K562 (cell line): ENCODE measurements around the gene U2AF1L4. TPM values are rescaled to one million over a fixed set of nuclear protein-coding genes. Genes with fewer than 3 reads are reported as not detected.
A peak's percentile ranks its signal among the peaks of the same experiment; 100 is the strongest.

ENCODE experiments used
- BHLHE40 ChIP-seq: IDR thresholded peaks from 2 replicates; pipeline ENCODE4 v1.6.1; 2011; ENCODE audit warnings: low read length, improper control_type of control experiment
- EGR1 ChIP-seq: fragments of 450-650 bp; conservative IDR thresholded peaks from 2 replicates; pipeline ENCODE4 v1.6.1; 2017; ENCODE audit warnings: mild to moderate bottlenecking
- EP400 ChIP-seq: fragments of 450-650 bp; IDR thresholded peaks from 2 replicates; pipeline ENCODE4 v1.6.1; 2017; ENCODE audit warnings: antibody characterized with exemption, mild to moderate bottlenecking, moderate library complexity
- GABPA ChIP-seq: fragments of 200-800 bp; sonication (Bioruptor generic); conservative IDR thresholded peaks from 2 replicates; pipeline ENCODE4 v1.6.1; 2016; ENCODE audit warnings: low read depth, missing genetic modification characterization, missing compliant biosample characterization
- HDAC3 ChIP-seq: fragments of 450-650 bp; IDR thresholded peaks from 2 replicates; pipeline ENCODE4 v1.6.1; 2018; ENCODE audit warnings: borderline replicate concordance, mild to moderate bottlenecking, moderate library complexity; ENCODE audit not compliant: partially characterized antibody
- MYBL2 ChIP-seq, 2 experiments: fragments of 450-650 bp in 1 of 2; sonication (generic) in 1 of 2; formaldehyde crosslinking in 1 of 2; IDR thresholded peaks; 2 replicates each; pipeline versions ENCODE4 v1.6.1 to v1.8.1; 2017 to 2022; ENCODE audit warnings: borderline replicate concordance in 1 of 2, inconsistent platforms in 1 of 2, low read depth in 1 of 2, mild to moderate bottlenecking in 1 of 2, missing genetic modification reagents in 1 of 2, moderate library complexity in 1 of 2
- NBN ChIP-seq: fragments of 450-650 bp; IDR thresholded peaks from 2 replicates; pipeline ENCODE4 v1.6.1; 2016; ENCODE audit warnings: low read depth, mild to moderate bottlenecking
- NFIC ChIP-seq: fragments of 450-650 bp; IDR thresholded peaks from 2 replicates; pipeline ENCODE4 v1.6.1; 2017; ENCODE audit warnings: mild to moderate bottlenecking, inconsistent platforms
- NFXL1 ChIP-seq: fragments of 450-650 bp; formaldehyde crosslinking; IDR thresholded peaks from 2 replicates; pipeline ENCODE4 v1.4.0; 2021; ENCODE audit warnings: mild to moderate bottlenecking
- NR2C2 ChIP-seq, 2 experiments: fragments of 200-800 bp in 1 of 2; sonication (Bioruptor generic) in 1 of 2; sonication (generic) in 1 of 2; formaldehyde crosslinking in 1 of 2; IDR thresholded peaks; 2 replicates each; pipeline versions ENCODE4 v1.6.1 to v1.8.0; 2016 to 2022; ENCODE audit warnings: mild to moderate bottlenecking in 1 of 2, missing compliant biosample characterization in 1 of 2, missing genetic modification characterization in 1 of 2, missing genetic modification reagents in 1 of 2
- PHF20 ChIP-seq: fragments of 450-650 bp; IDR thresholded peaks from 2 replicates; pipeline ENCODE4 v1.6.1; 2018; ENCODE audit not compliant: partially characterized antibody
- POLR2A ChIP-seq: fragments of 450-650 bp; conservative IDR thresholded peaks from 2 replicates; pipeline ENCODE4 v1.6.1; 2016
- TAF1 ChIP-seq: IDR thresholded peaks from 2 replicates; pipeline ENCODE4 v1.6.1; 2011; ENCODE audit warnings: mild to moderate bottlenecking, low read length, moderate library complexity; ENCODE audit not compliant: insufficient read depth, control insufficient read depth, severe bottlenecking; ENCODE audit errors: extremely low read depth
- ZNF143 ChIP-seq: sonication (generic); formaldehyde crosslinking; IDR thresholded peaks from 2 replicates; pipeline ENCODE4 v1.9.0; 2022; ENCODE audit warnings: mild to moderate bottlenecking, missing genetic modification reagents
- polyA plus RNA-seq, 8 experiments: library from polyadenylated mRNA; depleted of rRNA in 4 of 8; stranded (reverse) in 5 of 8; unstranded in 3 of 8; fragments of >200 nt; fragmentation: Nextera tagmentation in 2 of 8; fragmentation: Illumina TruSeq in 1 of 8; extraction: Ambion mirVana in 2 of 8; extraction: Trizol in 1 of 8; gene quantifications; 2 replicates each; pipeline versions ENCODE4 v1.2.1 to v1.2.3, GENCODE V29; 2011 to 2014; ENCODE audit warnings: inconsistent platforms in 1 of 8, missing spikeins in 1 of 8
- total RNA-seq, 7 experiments: library from RNA; depleted of rRNA in 6 of 7; stranded (reverse); fragments of >200 nt in 6 of 7; fragmentation: Illumina TruSeq in 2 of 7; extraction: Trizol in 2 of 7; gene quantifications; 2 replicates each; pipeline versions ENCODE4 v1.2.1 to v1.2.3, GENCODE V29; 2011 to 2021; ENCODE audit warnings: low replicate concordance in 1 of 7
- TF ChIP-seq, protein P1 (sequence below): sonication (generic); formaldehyde crosslinking; IDR thresholded peaks from 2 replicates; pipeline ENCODE4 v1.8.0; 2022; ENCODE audit warnings: mild to moderate bottlenecking, missing genetic modification reagents
- TF ChIP-seq, protein P2 (sequence below): fragments of 250-450 bp; sonication (Bioruptor Pico); IDR thresholded peaks from 2 replicates; pipeline ENCODE4 v1.5.0; 2021
- TF ChIP-seq, protein P3 (sequence below): sonication (generic); formaldehyde crosslinking; IDR thresholded peaks from 2 replicates; pipeline ENCODE4 v1.8.1; 2023; ENCODE audit warnings: mild to moderate bottlenecking, missing genetic modification reagents, moderate library complexity
- TF ChIP-seq, protein P4 (sequence below): sonication (generic); formaldehyde crosslinking; IDR thresholded peaks from 2 replicates; pipeline ENCODE4 v1.8.1; 2023; ENCODE audit warnings: mild to moderate bottlenecking, missing genetic modification reagents
- TF ChIP-seq, protein P5 (sequence below): fragments of 450-650 bp; IDR thresholded peaks from 2 replicates; pipeline ENCODE4 v1.6.1; 2016; ENCODE audit warnings: missing biosample characterization, missing genetic modification characterization
- TF ChIP-seq, protein P6 (sequence below), 2 experiments: fragments of 250-450 bp in 1 of 2; fragments of 450-650 bp in 1 of 2; sonication (Bioruptor Pico) in 1 of 2; IDR thresholded peaks; 2 replicates each; pipeline versions ENCODE4 v1.6.1 to v1.8.0; 2016 to 2021; ENCODE audit warnings: mild to moderate bottlenecking in 2 of 2, moderate library complexity in 2 of 2, missing compliant biosample characterization in 1 of 2, missing genetic modification characterization in 1 of 2

Gene U2AF1L4
- total and polyA plus RNA-seq, 9 of the 15 experiments (the other 6 are each of a cell fraction or from before 2014, with no cell fraction given), result 8.4 to 19.5 (median 12.6) TPM

DNA sequence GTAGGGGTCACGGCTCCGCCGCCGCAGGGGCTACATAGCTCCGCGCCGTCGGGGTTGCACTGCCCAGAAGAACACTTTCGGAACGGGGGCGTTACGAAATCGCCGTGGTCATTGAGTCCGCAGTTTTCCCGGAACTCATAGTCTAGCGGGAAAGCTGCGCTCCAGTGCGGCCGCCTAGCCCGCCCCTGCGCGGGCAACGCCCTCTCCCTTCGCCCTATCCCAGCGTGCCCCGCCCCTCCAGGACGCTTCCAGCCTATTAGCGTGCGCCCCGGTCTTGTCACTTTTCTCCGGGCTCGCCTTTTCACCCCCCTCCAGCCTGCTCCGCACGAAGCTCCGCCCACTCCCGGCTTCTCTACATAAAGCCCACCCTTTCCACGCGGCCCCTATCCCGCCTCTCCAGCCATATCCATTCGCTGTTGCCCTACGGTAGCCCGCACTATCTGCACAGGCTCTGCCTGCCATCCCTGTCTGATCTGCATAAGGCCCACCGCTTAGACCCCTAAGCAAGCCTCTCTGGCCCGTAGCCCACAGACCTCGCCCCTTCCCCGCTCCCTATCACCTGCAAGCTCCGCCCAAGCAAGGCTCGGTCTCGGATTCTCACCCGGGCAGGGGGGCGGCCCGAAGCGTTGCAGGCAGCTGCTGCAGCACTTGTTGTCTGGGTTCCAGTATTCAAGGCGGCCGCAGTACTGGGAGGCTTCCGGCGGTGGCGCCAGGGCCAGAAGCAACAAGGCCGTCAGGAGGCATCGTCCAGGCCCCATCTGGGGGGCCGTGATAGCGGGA is 4.6 kb downstream of the U2AF1L4 start (continued):
- TF ChIP-seq, protein P1, sequence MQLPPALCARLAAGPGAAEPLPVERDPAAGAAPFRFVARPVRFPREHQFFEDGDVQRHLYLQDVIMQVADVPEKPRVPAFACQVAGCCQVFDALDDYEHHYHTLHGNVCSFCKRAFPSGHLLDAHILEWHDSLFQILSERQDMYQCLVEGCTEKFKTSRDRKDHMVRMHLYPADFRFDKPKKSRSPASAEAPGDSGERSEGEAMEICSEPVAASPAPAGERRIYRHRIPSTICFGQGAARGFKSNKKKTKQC, result 0 out of 2 replicates have a peak, but pooled peaks have one; percentile 48
- TF ChIP-seq, protein P2, sequence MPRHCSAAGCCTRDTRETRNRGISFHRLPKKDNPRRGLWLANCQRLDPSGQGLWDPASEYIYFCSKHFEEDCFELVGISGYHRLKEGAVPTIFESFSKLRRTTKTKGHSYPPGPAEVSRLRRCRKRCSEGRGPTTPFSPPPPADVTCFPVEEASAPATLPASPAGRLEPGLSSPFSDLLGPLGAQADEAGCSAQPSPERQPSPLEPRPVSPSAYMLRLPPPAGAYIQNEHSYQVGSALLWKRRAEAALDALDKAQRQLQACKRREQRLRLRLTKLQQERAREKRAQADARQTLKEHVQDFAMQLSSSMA (CRISPR knock-in tag), result 0 out of 2 replicates have a peak, but pooled peaks have one; percentile 59
- TF ChIP-seq, protein P3, sequence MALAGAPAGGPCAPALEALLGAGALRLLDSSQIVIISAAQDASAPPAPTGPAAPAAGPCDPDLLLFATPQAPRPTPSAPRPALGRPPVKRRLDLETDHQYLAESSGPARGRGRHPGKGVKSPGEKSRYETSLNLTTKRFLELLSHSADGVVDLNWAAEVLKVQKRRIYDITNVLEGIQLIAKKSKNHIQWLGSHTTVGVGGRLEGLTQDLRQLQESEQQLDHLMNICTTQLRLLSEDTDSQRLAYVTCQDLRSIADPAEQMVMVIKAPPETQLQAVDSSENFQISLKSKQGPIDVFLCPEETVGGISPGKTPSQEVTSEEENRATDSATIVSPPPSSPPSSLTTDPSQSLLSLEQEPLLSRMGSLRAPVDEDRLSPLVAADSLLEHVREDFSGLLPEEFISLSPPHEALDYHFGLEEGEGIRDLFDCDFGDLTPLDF (CRISPR knock-in tag), result peak; percentile 24; the same call in 1 of the 2 replicates
- TF ChIP-seq GABPA (tag) (peak; percentile 54), NBN (peak; percentile 65; the same call in 1 of the 2 replicates), BHLHE40 (peak; percentile 2; the same call in 1 of the 2 replicates), ZNF143 (peak; percentile 49; the same call in 1 of the 2 replicates), NFIC (peak; percentile 73), NFXL1 (CRISPR knock-in tag) (no peak), EP400 (peak; percentile 81), PHF20 (peak; percentile 30), TAF1 (peak; percentile 37), HDAC3 (no peak), NR2C2 (CRISPR knock-in tag; IDR thresholded peaks at IDR 0.05) (peak; percentile 9; the same call in 1 of the 2 replicates), NR2C2 (tag; IDR thresholded peaks at IDR 0.05) (peak; percentile 53; the same call in 1 of the 2 replicates), MYBL2 (IDR thresholded peaks at IDR 0.05; ENCODE audit: low read depth) (no peak), MYBL2 (CRISPR knock-in tag; IDR thresholded peaks at IDR 0.05; ENCODE audit: borderline replicate concordance) (no peak), EGR1 (peak; percentile 52), POLR2A (peak; percentile 87)
- TF ChIP-seq, protein P4, sequence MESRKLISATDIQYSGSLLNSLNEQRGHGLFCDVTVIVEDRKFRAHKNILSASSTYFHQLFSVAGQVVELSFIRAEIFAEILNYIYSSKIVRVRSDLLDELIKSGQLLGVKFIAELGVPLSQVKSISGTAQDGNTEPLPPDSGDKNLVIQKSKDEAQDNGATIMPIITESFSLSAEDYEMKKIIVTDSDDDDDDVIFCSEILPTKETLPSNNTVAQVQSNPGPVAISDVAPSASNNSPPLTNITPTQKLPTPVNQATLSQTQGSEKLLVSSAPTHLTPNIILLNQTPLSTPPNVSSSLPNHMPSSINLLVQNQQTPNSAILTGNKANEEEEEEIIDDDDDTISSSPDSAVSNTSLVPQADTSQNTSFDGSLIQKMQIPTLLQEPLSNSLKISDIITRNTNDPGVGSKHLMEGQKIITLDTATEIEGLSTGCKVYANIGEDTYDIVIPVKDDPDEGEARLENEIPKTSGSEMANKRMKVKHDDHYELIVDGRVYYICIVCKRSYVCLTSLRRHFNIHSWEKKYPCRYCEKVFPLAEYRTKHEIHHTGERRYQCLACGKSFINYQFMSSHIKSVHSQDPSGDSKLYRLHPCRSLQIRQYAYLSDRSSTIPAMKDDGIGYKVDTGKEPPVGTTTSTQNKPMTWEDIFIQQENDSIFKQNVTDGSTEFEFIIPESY (CRISPR knock-in tag), result peak; percentile 49; the same call in 1 of the 2 replicates
- TF ChIP-seq, protein P5, sequence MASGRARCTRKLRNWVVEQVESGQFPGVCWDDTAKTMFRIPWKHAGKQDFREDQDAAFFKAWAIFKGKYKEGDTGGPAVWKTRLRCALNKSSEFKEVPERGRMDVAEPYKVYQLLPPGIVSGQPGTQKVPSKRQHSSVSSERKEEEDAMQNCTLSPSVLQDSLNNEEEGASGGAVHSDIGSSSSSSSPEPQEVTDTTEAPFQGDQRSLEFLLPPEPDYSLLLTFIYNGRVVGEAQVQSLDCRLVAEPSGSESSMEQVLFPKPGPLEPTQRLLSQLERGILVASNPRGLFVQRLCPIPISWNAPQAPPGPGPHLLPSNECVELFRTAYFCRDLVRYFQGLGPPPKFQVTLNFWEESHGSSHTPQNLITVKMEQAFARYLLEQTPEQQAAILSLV (tag), result no peak
- TF ChIP-seq, protein P6, sequence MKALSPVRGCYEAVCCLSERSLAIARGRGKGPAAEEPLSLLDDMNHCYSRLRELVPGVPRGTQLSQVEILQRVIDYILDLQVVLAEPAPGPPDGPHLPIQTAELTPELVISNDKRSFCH (CRISPR knock-in tag; IDR thresholded peaks at IDR 0.05), result no peak
- TF ChIP-seq, protein P6 (tag; IDR thresholded peaks at IDR 0.05), result 0 out of 2 replicates have a peak, but pooled peaks have one; percentile 20
